HepG2 (cell line): ENCODE measurements around the gene PMIS2. TPM values are rescaled to one million over a fixed set of nuclear protein-coding genes. Genes with fewer than 3 reads are reported as not detected.

Source experiments
- ATAC-seq: fragments of 200-7000 bp; cut with Tn5 transposase; 3 replicates; pipeline ENCODE4 v1.9.1; 2020; ENCODE audit warnings: mild to moderate bottlenecking, moderate library complexity
- BruUV-seq: library from RNA; stranded (reverse); fragments of 400-500 nt; replicated peaks from 2 replicates; lab custom pipeline; 2021; lab: Mats Ljungman, UMichigan
- CTCF ChIA-PET: fragments of 300-600 bp; formaldehyde crosslinking; extraction: SDS; loops from one replicate; lab custom pipeline; 2021; ENCODE audit warnings: low total read pairs, inconsistent platforms, low intra/inter-chr PET ratio; lab: Yijun Ruan, JAX
- POLR2A ChIA-PET: fragments of 350-600 bp; sonication (Branson Sonifier 250); formaldehyde crosslinking; loops from one replicate; lab custom pipeline; 2020; ENCODE audit warnings: antibody characterized with exemption, inconsistent platforms; lab: Yijun Ruan, JAX
- DNase-seq: peaks from one replicate; pipeline ENCODE4 v3.0.0-alpha.2; 2015; ENCODE audit warnings: low spot score
- FAIRE-seq: peaks from 3 replicates; lab custom pipeline; 2011; peaks lifted over from hg19 to GRCh38; lab: Jason Lieb, UNC
- H2AFZ ChIP-seq: one replicate; pipeline ENCODE4 v1.6.1; 2011; ENCODE audit warnings: low read length, inconsistent platforms
- H3K27ac ChIP-seq: fragments of 300-600 bp; 3 replicates; pipeline ENCODE4 v1.8.0; 2011; ENCODE audit warnings: mixed run types, mild to moderate bottlenecking, mixed read lengths, low read length, inconsistent platforms; ENCODE audit not compliant: insufficient read depth; ENCODE audit errors: extremely low read length
- H3K27me3 ChIP-seq, 2 experiments: fragments of 200-600 bp in 1 of 2; 2 replicates in 1 of 2; 3 replicates in 1 of 2; pipeline versions ENCODE4 v1.6.0 to v1.8.0; 2011; ENCODE audit warnings: low read length in 2 of 2, mild to moderate bottlenecking in 2 of 2, moderate library complexity in 2 of 2, inconsistent platforms in 1 of 2; ENCODE audit not compliant: insufficient read depth in 2 of 2, control insufficient read depth in 1 of 2
- H3K36me3 ChIP-seq, 2 experiments: fragments of 200-600 bp in 1 of 2; replicated peaks in 1 of 2; 2 replicates in 1 of 2; 3 replicates in 1 of 2; pipeline versions ENCODE4 v1.5.1 to v1.8.0; 2011; ENCODE audit warnings: low read length in 2 of 2, inconsistent platforms in 1 of 2; ENCODE audit not compliant: insufficient read depth in 2 of 2, control insufficient read depth in 1 of 2
- H3K4me1 ChIP-seq: 2 replicates; pipeline ENCODE4 v1.5.1; 2012; ENCODE audit warnings: low read length, inconsistent platforms; ENCODE audit not compliant: insufficient read depth
- H3K4me2 ChIP-seq: 2 replicates; pipeline ENCODE4 v1.6.0; 2011; ENCODE audit warnings: low read depth, low read length, inconsistent platforms
- H3K4me3 ChIP-seq, 3 experiments: fragments of 200-600 bp in 1 of 3; sonication (generic), shearing (Covaris generic) in 1 of 3; replicated peaks in 1 of 3; 2 replicates each; pipeline ENCODE4 v1.5.1; 2011 to 2016; ENCODE audit warnings: low read length in 3 of 3, inconsistent platforms in 2 of 3, low read depth in 2 of 3, mild to moderate bottlenecking in 2 of 3, control low read depth in 1 of 3, mixed read lengths in 1 of 3; ENCODE audit not compliant: insufficient read depth in 1 of 3
- H3K79me2 ChIP-seq: one replicate; pipeline ENCODE4 v1.6.1; 2011; ENCODE audit warnings: low read length, inconsistent platforms; ENCODE audit not compliant: insufficient read depth
- H3K9ac ChIP-seq: 2 replicates; pipeline ENCODE4 v1.6.0; 2011; ENCODE audit warnings: mild to moderate bottlenecking, low read depth, low read length, inconsistent platforms; ENCODE audit not compliant: insufficient read depth
- H3K9me3 ChIP-seq: 2 replicates; pipeline ENCODE4 v1.5.1; 2012; ENCODE audit warnings: mild to moderate bottlenecking, low read length
- H4K20me1 ChIP-seq: 2 replicates; pipeline ENCODE4 v1.6.0; 2011; ENCODE audit warnings: inconsistent platforms, mild to moderate bottlenecking, low read length, moderate library complexity; ENCODE audit not compliant: insufficient read depth
- ATF5 ChIP-seq: sonication (generic); formaldehyde crosslinking; IDR thresholded peaks from 2 replicates; pipeline ENCODE4 v1.4.0; 2020; ENCODE audit warnings: mild to moderate bottlenecking, low read depth, missing genetic modification reagents
- BRF2 ChIP-seq: sonication (generic); formaldehyde crosslinking; IDR thresholded peaks from 2 replicates; pipeline ENCODE4 v1.8.1; 2022; ENCODE audit warnings: mild to moderate bottlenecking, missing genetic modification reagents
- FOXK2 ChIP-seq: fragments of 450-650 bp; IDR thresholded peaks from 2 replicates; pipeline ENCODE4 v1.6.1; 2016
- GABPB1 ChIP-seq: IDR thresholded peaks from 2 replicates; pipeline ENCODE4 v1.6.1; 2016; ENCODE audit warnings: mild to moderate bottlenecking, missing genetic modification reagents, moderate library complexity, missing compliant biosample characterization
- KDM1A ChIP-seq: IDR thresholded peaks from 2 replicates; pipeline ENCODE4 v1.6.1; 2016; ENCODE audit warnings: missing compliant biosample characterization
- KMT2B ChIP-seq: IDR thresholded peaks from 2 replicates; pipeline ENCODE4 v1.6.1; 2016; ENCODE audit warnings: missing genetic modification reagents, missing compliant biosample characterization
- RELA ChIP-seq: sonication (generic); formaldehyde crosslinking; IDR thresholded peaks from 2 replicates; pipeline ENCODE4 v1.4.0; 2020; ENCODE audit warnings: missing genetic modification reagents
- RFX5 ChIP-seq: IDR thresholded peaks from 2 replicates; pipeline ENCODE4 v1.6.1; 2011; ENCODE audit warnings: low read depth, low read length, improper control_type of control experiment
- TP53 ChIP-seq: sonication (generic); formaldehyde crosslinking; conservative IDR thresholded peaks from 2 replicates; pipeline ENCODE4 v1.4.0; 2020; ENCODE audit warnings: missing genetic modification reagents
- TSC22D2 ChIP-seq: sonication (generic); formaldehyde crosslinking; IDR thresholded peaks from 2 replicates; pipeline ENCODE4 v1.5.1; 2020; ENCODE audit warnings: missing genetic modification reagents, mild to moderate bottlenecking, borderline replicate concordance
- ZFYVE20 ChIP-seq: sonication (generic); formaldehyde crosslinking; IDR thresholded peaks from 2 replicates; pipeline ENCODE4 v1.8.0; 2023; ENCODE audit warnings: low read depth, mild to moderate bottlenecking, moderate library complexity, missing genetic modification reagents, borderline replicate concordance
- ZNF20 ChIP-seq: sonication (generic); formaldehyde crosslinking; IDR thresholded peaks from 2 replicates; pipeline ENCODE4 v1.4.0; 2020; ENCODE audit warnings: mild to moderate bottlenecking, moderate library complexity, missing genetic modification reagents
- ZNF850 ChIP-seq: sonication (generic); formaldehyde crosslinking; conservative IDR thresholded peaks from 2 replicates; pipeline ENCODE4 v1.9.0; 2021; ENCODE audit warnings: mild to moderate bottlenecking, missing genetic modification reagents
- WGBS: methylation state at CpG from one replicate; pipeline ENCODE4 v1.1.6; 2017; ENCODE audit warnings: low lambda C conversion rate; 5-methylcytosine and 5-hydroxymethylcytosine counted together
- in situ Hi-C: cut with HindIII; loops from 2 replicates; pipeline ENCODE4 v1.10.0; 2017; ENCODE audit warnings: low pct_unique_long_range_greater_than_20kb; ENCODE audit not compliant: extremely low pct_ligation_motif_present
- intact Hi-C: fragments of 100-400 bp; cut with micrococcal nuclease; formaldehyde crosslinking; loops from one replicate; pipeline ENCODE4 v1.10.0; 2022; ENCODE audit not compliant: unreplicated experiment
- polyA plus RNA-seq, 8 experiments: library from polyadenylated mRNA; depleted of rRNA in 3 of 8; stranded (reverse) in 7 of 8; unstranded in 1 of 8; fragments of >200 nt; fragmentation: Illumina TruSeq in 4 of 8; extraction: Trizol in 4 of 8; gene quantifications; 2 replicates each; pipeline versions ENCODE4 v1.2.1 to v1.2.3, GENCODE V29; 2011 to 2016; ENCODE audit warnings: low read depth in 4 of 8, missing spikeins in 1 of 8, mixed read lengths in 1 of 8; ENCODE audit not compliant: insufficient read depth in 1 of 8
- total RNA-seq, 5 experiments: library from RNA; depleted of rRNA; stranded (reverse); fragments of >200 nt; fragmentation: Illumina TruSeq; extraction: Trizol; gene quantifications; 2 replicates each; pipeline ENCODE4 v1.2.3, GENCODE V29; 2016; ENCODE audit warnings: low read depth in 1 of 5
- TF ChIP-seq, protein P1 (sequence below), 2 experiments: fragments of 450-650 bp in 1 of 2; sonication (generic) in 1 of 2; formaldehyde crosslinking in 1 of 2; IDR thresholded peaks; 2 replicates each; pipeline versions ENCODE4 v1.6.1 to v1.8.0; 2016 to 2022; ENCODE audit warnings: antibody characterized with exemption in 1 of 2, mild to moderate bottlenecking in 1 of 2, missing genetic modification reagents in 1 of 2

PMIS2 gene
- total and polyA plus RNA-seq, 2 of the 13 experiments (the other 11 are each of a cell fraction or from before 2014, with no cell fraction given), result not detected

DNA sequence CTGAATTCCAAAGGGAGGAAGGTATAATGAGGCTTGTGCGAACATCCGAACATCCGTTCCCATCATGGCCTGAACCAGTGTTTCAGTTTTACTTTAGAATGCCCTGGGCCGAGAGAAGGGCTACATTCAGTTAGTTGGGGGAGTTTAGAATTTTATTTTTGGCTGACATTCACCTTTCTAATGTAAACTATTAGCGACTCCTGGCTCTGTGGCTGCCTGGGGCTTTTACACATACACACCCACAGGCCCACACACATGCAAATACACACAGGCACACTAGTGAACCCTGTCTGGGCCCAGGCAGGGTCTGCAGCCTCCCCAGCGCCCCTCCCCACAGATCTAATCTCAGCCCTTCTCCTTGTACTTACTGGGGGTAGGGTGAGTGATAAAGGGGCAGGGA is 46.7 kb upstream of the PMIS2 start:
- ChIA-PET POLR2A (interaction anchor here (0.8 kb wide), 1 partner anchor 26 kb away, joined by 5 read pairs; the partner anchor contains the start of gene DMKN), CTCF (no interaction called here)
- Histone ChIP-seq H3K4me2 (no peak overlapping the region), H3K27ac (no peak overlapping the region), H2AFZ (no peak overlapping the region), H3K27me3 (no peaks in the 10 kb centered on the region), H3K9ac (no peak overlapping the region), H3K4me1 (peaks cover 36% of the 10 kb centered on the region), H3K9me3 (no peaks in the 10 kb centered on the region), H3K36me3 (no peaks in the 10 kb centered on the region; a peak in 1 of 5 replicates), H3K4me3 (no peak overlapping the region), H4K20me1 (no peaks in the 10 kb centered on the region), H3K79me2 (peaks cover 7% of the 10 kb centered on the region)
- 87% methylated on average over 6 of the region's 6 CpGs for WGBS
- no peak for FAIRE-seq
- ATAC-seq, result no peak
- DNase-seq, result no peak
- in situ Hi-C loops, result no loop called here
- intact Hi-C loops, result no loop called here
- BruUV-seq, result no TSS peak
- no peak for TF ChIP-seq BRF2 (CRISPR knock-in tag)
- TF ChIP-seq ZNF20, result no peak
- TF ChIP-seq TP53 (CRISPR knock-in tag), result no peak
- no peak for TF ChIP-seq FOXK2
- no peak for TF ChIP-seq RELA (CRISPR knock-in tag)
- TF ChIP-seq, protein P1, sequence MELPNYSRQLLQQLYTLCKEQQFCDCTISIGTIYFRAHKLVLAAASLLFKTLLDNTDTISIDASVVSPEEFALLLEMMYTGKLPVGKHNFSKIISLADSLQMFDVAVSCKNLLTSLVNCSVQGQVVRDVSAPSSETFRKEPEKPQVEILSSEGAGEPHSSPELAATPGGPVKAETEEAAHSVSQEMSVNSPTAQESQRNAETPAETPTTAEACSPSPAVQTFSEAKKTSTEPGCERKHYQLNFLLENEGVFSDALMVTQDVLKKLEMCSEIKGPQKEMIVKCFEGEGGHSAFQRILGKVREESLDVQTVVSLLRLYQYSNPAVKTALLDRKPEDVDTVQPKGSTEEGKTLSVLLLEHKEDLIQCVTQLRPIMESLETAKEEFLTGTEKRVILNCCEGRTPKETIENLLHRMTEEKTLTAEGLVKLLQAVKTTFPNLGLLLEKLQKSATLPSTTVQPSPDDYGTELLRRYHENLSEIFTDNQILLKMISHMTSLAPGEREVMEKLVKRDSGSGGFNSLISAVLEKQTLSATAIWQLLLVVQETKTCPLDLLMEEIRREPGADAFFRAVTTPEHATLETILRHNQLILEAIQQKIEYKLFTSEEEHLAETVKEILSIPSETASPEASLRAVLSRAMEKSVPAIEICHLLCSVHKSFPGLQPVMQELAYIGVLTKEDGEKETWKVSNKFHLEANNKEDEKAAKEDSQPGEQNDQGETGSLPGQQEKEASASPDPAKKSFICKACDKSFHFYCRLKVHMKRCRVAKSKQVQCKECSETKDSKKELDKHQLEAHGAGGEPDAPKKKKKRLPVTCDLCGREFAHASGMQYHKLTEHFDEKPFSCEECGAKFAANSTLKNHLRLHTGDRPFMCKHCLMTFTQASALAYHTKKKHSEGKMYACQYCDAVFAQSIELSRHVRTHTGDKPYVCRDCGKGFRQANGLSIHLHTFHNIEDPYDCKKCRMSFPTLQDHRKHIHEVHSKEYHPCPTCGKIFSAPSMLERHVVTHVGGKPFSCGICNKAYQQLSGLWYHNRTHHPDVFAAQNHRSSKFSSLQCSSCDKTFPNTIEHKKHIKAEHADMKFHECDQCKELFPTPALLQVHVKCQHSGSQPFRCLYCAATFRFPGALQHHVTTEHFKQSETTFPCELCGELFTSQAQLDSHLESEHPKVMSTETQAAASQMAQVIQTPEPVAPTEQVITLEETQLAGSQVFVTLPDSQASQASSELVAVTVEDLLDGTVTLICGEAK (IDR thresholded peaks at IDR 0.05), result no peak
- TF ChIP-seq, protein P1 (CRISPR knock-in tag; IDR thresholded peaks at IDR 0.05), result no peak
- TF ChIP-seq KMT2B, result no peak
- TF ChIP-seq ATF5 (CRISPR knock-in tag), result no peak
- no peak for TF ChIP-seq KDM1A (CRISPR knock-in tag)
- no peak for TF ChIP-seq TSC22D2 (CRISPR knock-in tag)
- no peak for TF ChIP-seq RFX5
- TF ChIP-seq GABPB1, result no peak
- TF ChIP-seq ZFYVE20, result no peak
- no peak for TF ChIP-seq ZNF850 (CRISPR knock-in tag)
